DND-41 (cell line): ENCODE results near the gene POLR1G.

Experiments
- CTCF ChIP-seq: IDR thresholded peaks from 2 replicates; pipeline ENCODE4 v1.5.1; 2012; ENCODE audit warnings: borderline replicate concordance, low read length, moderate library complexity, mild to moderate bottlenecking; ENCODE audit not compliant: poor library complexity, severe bottlenecking; ENCODE audit errors: extremely low read depth
- EZH2 ChIP-seq: IDR thresholded peaks from 3 replicates; pipeline ENCODE4 v1.6.1; 2012; ENCODE audit warnings: borderline replicate concordance, low read depth, mild to moderate bottlenecking, moderate library complexity, low read length, inconsistent platforms; ENCODE audit not compliant: severe bottlenecking

DNA sequence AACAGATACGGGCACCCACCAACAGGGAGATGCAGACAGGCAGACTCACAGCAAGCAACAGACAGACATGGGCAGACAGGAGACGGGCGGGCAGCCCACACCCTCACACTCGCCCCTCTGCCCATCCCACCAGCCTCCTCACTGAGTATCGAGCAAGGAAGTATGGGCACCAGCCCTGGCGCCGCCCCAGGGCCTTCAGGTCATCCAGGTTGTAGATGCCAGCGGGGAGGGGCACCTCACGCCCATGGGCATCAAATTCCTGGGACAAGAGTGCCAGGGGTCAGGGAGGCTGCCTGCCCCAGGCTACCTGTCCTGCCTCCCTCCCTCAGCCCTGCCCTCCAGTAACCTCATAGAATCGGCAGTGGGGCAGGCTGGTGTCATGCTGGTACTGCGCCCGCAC is 41.7 kb upstream of the POLR1G start:
- TF ChIP-seq EZH2 (no peak), CTCF (no peak)
